ENCODE results near the gene FAM229B.

- TF ChIP-seq POLR2A (IDR thresholded peaks at IDR 0.05) (no peak), CTCF (IDR thresholded peaks at IDR 0.05) (no peak), POLR2AphosphoS5 (IDR thresholded peaks at IDR 0.05) (no peak)
Measured at GRCh38 chr6:112039431-112039770, 48.0 kb upstream of the FAM229B start.

Data from gastroesophageal sphincter (tissue), 3 donors.